K562 (cell line): ENCODE results near the gene ID1. TPM values are rescaled to one million over a fixed set of nuclear protein-coding genes. Genes with fewer than 3 reads are reported as not detected.

Source experiments
- ATF3 ChIP-seq, 2 experiments: fragments of 450-650 bp in 1 of 2; sonication (generic) in 1 of 2; formaldehyde crosslinking in 1 of 2; IDR thresholded peaks in 1 of 2; conservative IDR thresholded peaks in 1 of 2; 2 replicates each; pipeline versions ENCODE4 v1.6.1 to v1.8.1; 2016 to 2023; ENCODE audit warnings: mild to moderate bottlenecking in 2 of 2, moderate library complexity in 2 of 2, inconsistent platforms in 1 of 2, missing genetic modification reagents in 1 of 2
- BRD4 ChIP-seq: fragments of 200-600 bp; sonication (generic); IDR thresholded peaks from 2 replicates; pipeline ENCODE4 v1.6.1; 2017; ENCODE audit warnings: inconsistent platforms
- JUND ChIP-seq, 2 experiments: IDR thresholded peaks; 2 replicates in 1 of 2; 3 replicates in 1 of 2; pipeline ENCODE4 v1.6.1; 2011; ENCODE audit warnings: borderline replicate concordance in 2 of 2, low read depth in 2 of 2, low read length in 2 of 2, improper control_type of control experiment in 1 of 2, missing biosample characterization in 1 of 2, missing genetic modification characterization in 1 of 2, missing genetic modification reagents in 1 of 2
- KLF16 ChIP-seq: IDR thresholded peaks from 2 replicates; pipeline ENCODE4 v1.6.1; 2016; ENCODE audit warnings: antibody characterized with exemption
- MAFK ChIP-seq: IDR thresholded peaks from 2 replicates; pipeline ENCODE4 v1.6.1; 2011; ENCODE audit warnings: low read length, improper control_type of control experiment
- NBN ChIP-seq: fragments of 450-650 bp; IDR thresholded peaks from 2 replicates; pipeline ENCODE4 v1.6.1; 2016; ENCODE audit warnings: low read depth, mild to moderate bottlenecking
- NCOA2 ChIP-seq, 2 experiments: fragments of 450-650 bp; IDR thresholded peaks; 2 replicates each; pipeline ENCODE4 v1.6.1; 2018; ENCODE audit warnings: mild to moderate bottlenecking in 2 of 2, moderate library complexity in 1 of 2; ENCODE audit not compliant: partially characterized antibody in 2 of 2
- RBM39 ChIP-seq: fragments of 200-400 bp; formaldehyde crosslinking; optimal IDR thresholded peaks from 2 replicates; pipeline ENCODE3; 2018; ENCODE audit warnings: low read depth, low read length
- SFPQ ChIP-seq: fragments of 200-400 bp; formaldehyde crosslinking; IDR thresholded peaks from 2 replicates; pipeline ENCODE4 v1.6.1; 2017; ENCODE audit warnings: mild to moderate bottlenecking, low read depth, low read length, moderate library complexity
- SMAD2 ChIP-seq: fragments of 150-350 bp; IDR thresholded peaks from 2 replicates; pipeline ENCODE4 v1.6.1; 2014; ENCODE audit warnings: low read depth, mild to moderate bottlenecking, low read length
- SMARCA4 ChIP-seq: fragments of 450-650 bp; IDR thresholded peaks from 2 replicates; pipeline ENCODE4 v1.6.1; 2016
- SMARCE1 ChIP-seq: fragments of 450-650 bp; IDR thresholded peaks from 2 replicates; pipeline ENCODE4 v1.7.1; 2016; ENCODE audit warnings: mild to moderate bottlenecking
- TFAP4 ChIP-seq: sonication (generic); formaldehyde crosslinking; IDR thresholded peaks from 2 replicates; pipeline ENCODE4 v1.8.0; 2022; ENCODE audit warnings: missing genetic modification reagents, mild to moderate bottlenecking, moderate library complexity, borderline replicate concordance
- THAP12 ChIP-seq: fragments of 250-450 bp; sonication (Bioruptor Pico); IDR thresholded peaks from 2 replicates; pipeline ENCODE4 v1.9.0; 2021; ENCODE audit warnings: mild to moderate bottlenecking, inconsistent platforms
- WHSC1 ChIP-seq: IDR thresholded peaks from one replicate; pipeline ENCODE4 v1.6.1; 2012; ENCODE audit warnings: low read length, control low read depth, inconsistent platforms
- ZNF316 ChIP-seq: fragments of 450-650 bp; IDR thresholded peaks from 2 replicates; pipeline ENCODE4 v1.6.1; 2016
- ZNF449 ChIP-seq: fragments of 250-450 bp; sonication (Bioruptor Pico); IDR thresholded peaks from 2 replicates; pipeline ENCODE4 v1.8.0; 2022; ENCODE audit warnings: moderate library complexity, mild to moderate bottlenecking, inconsistent platforms
- ZNF511 ChIP-seq: sonication (generic); formaldehyde crosslinking; IDR thresholded peaks from 2 replicates; pipeline ENCODE4 v1.8.0; 2022; ENCODE audit warnings: mild to moderate bottlenecking, missing genetic modification reagents
- polyA plus RNA-seq, 8 experiments: library from polyadenylated mRNA; depleted of rRNA in 4 of 8; stranded (reverse) in 5 of 8; unstranded in 3 of 8; fragments of >200 nt; fragmentation: Nextera tagmentation in 2 of 8; fragmentation: Illumina TruSeq in 1 of 8; extraction: Ambion mirVana in 2 of 8; extraction: Trizol in 1 of 8; gene quantifications; 2 replicates each; pipeline versions ENCODE4 v1.2.1 to v1.2.3, GENCODE V29; 2011 to 2014; ENCODE audit warnings: inconsistent platforms in 1 of 8, missing spikeins in 1 of 8
- total RNA-seq, 7 experiments: library from RNA; depleted of rRNA in 6 of 7; stranded (reverse); fragments of >200 nt in 6 of 7; fragmentation: Illumina TruSeq in 2 of 7; extraction: Trizol in 2 of 7; gene quantifications; 2 replicates each; pipeline versions ENCODE4 v1.2.1 to v1.2.3, GENCODE V29; 2011 to 2021; ENCODE audit warnings: low replicate concordance in 1 of 7

Gene ID1
- total and polyA plus RNA-seq, 9 of the 15 experiments (the other 6 are each of a cell fraction or from before 2014, with no cell fraction given): 1.4 to 358 (median 65.0) TPM

- TF ChIP-seq THAP12 (CRISPR knock-in tag) (no peak), SMAD2 (no peak), NCOA2 (IDR thresholded peaks at IDR 0.05; ENCODE audit: partially characterized antibody in 2 of 2) (no peak), NBN (0 out of 2 replicates have a peak, but pooled peaks have one; percentile 37), SFPQ (no peak), RBM39 (no peak), WHSC1 (no peak), SMARCA4 (peak; percentile 76), SMARCE1 (peak; percentile 73), BRD4 (no peak), ZNF316 (peak; percentile 68), TFAP4 (CRISPR knock-in tag) (peak; percentile 80), ZNF511 (CRISPR knock-in tag) (no peak), ATF3 (IDR thresholded peaks at IDR 0.05) (peak; percentile 97), ATF3 (CRISPR knock-in tag; conservative IDR thresholded peaks at IDR 0.05) (no peak), JUND (IDR thresholded peaks at IDR 0.05; ENCODE audit: borderline replicate concordance, low read depth, low read length) (peak; percentile 91), JUND (tag; IDR thresholded peaks at IDR 0.05; ENCODE audit: borderline replicate concordance, low read depth, low read length) (peak; percentile 75; the same call in 2 of the 3 replicates), KLF16 (no peak), ZNF449 (CRISPR knock-in tag) (no peak), MAFK (0 out of 2 replicates have a peak, but pooled peaks have one; percentile 5)
These were observed 11.7 kb upstream of the ID1 start (continued) for GRCh38 chr20:31593221-31594001.
